ENCODE data around the gene ST3GAL3.

Gene ST3GAL3

DNA sequence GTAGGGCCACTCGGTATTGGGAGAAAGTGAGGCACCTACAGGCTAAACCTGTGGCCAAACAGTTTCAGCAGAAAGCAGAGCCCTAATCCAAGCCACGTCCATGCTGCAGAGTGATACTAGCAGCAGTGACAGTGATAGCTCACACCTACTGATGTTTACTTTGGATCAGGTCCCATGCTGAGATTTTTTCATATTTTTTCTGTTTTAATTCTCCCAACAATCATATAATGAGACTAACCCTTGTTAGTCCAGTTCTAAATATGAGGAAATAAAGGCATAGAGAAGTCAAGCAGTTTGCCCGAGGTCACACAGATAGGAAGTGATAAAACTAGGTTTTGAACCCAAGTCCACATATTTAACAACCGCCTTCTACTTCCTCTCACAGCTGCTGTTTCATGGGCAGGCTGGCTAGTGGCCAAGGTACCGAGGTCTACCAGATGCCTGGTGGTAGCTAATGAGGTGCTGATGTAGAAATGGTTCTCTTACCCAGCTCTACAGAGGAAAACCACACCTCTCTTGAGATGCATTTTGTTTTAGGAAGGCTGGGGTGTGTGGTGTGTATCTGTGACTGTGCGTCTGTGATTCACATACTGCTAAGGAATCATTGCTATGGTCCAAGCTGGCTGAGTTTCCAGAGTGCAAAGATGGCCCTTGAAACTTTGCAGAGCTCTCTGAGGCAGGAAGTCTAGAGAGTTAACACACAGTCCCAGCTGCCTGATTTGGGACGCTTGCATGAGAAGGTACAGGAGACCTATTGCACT, 146.0 kb downstream of the ST3GAL3 start (continued):
- TF ChIP-seq ZNF391 (tag by site-specific recombination; IDR thresholded peaks at IDR 0.05; ENCODE audit: borderline replicate concordance, low read depth) (no peak; the same call in 1 of the 2 replicates), SP7 (tag by site-specific recombination; IDR thresholded peaks at IDR 0.05) (peak; percentile 73), ZNF677 (tag by site-specific recombination; IDR thresholded peaks at IDR 0.05) (no peak), EGR2 (tag by site-specific recombination; IDR thresholded peaks at IDR 0.05; ENCODE audit: low read depth) (peak; percentile 31; the same call in 1 of the 2 replicates), ZNF571 (tag by site-specific recombination; IDR thresholded peaks at IDR 0.05) (no peak), OSR2 (tag by site-specific recombination; IDR thresholded peaks at IDR 0.05) (peak; percentile 92), ZNF843 (tag by site-specific recombination; IDR thresholded peaks at IDR 0.05) (no peak), ZNF354C (tag by site-specific recombination; IDR thresholded peaks at IDR 0.05; ENCODE audit: borderline replicate concordance, low read depth) (no peak), ZIC2 (tag by site-specific recombination; IDR thresholded peaks at IDR 0.05) (peak; percentile 24; the same call in 1 of the 2 replicates), GFI1B (tag by site-specific recombination; IDR thresholded peaks at IDR 0.05) (peak; percentile 87; the same call in 1 of the 2 replicates), MZF1 (tag by site-specific recombination; IDR thresholded peaks at IDR 0.05; ENCODE audit: borderline replicate concordance) (no peak; the same call in 1 of the 2 replicates), HOXD13 (CRISPR knock-in tag; IDR thresholded peaks at IDR 0.05; ENCODE audit: borderline replicate concordance) (no peak), SETDB1 (IDR thresholded peaks at IDR 0.05; ENCODE audit: insufficient read length, low read length) (no peak), KLF9 (tag by site-specific recombination; IDR thresholded peaks at IDR 0.05; ENCODE audit: low read depth) (no peak), HOXA7 (CRISPR knock-in tag; IDR thresholded peaks at IDR 0.05; ENCODE audit: borderline replicate concordance) (no peak), ZNF791 (tag by site-specific recombination; IDR thresholded peaks at IDR 0.05) (no peak), MYNN (tag by site-specific recombination; IDR thresholded peaks at IDR 0.05; ENCODE audit: borderline replicate concordance) (no peak), ZNF37A (tag by site-specific recombination; IDR thresholded peaks at IDR 0.05) (no peak), ZXDB (tag by site-specific recombination; IDR thresholded peaks at IDR 0.05) (0 out of 2 replicates have a peak, but pooled peaks have one; percentile 28), ZNF292 (tag by site-specific recombination; IDR thresholded peaks at IDR 0.05; ENCODE audit: borderline replicate concordance, low read depth) (no peak), SCRT1 (tag by site-specific recombination; IDR thresholded peaks at IDR 0.05; ENCODE audit: borderline replicate concordance) (no peak), KLF16 (tag by site-specific recombination; IDR thresholded peaks at IDR 0.05) (no peak), ZNF2 (tag by site-specific recombination; IDR thresholded peaks at IDR 0.05) (no peak)
- TF ChIP-seq, protein P1, sequence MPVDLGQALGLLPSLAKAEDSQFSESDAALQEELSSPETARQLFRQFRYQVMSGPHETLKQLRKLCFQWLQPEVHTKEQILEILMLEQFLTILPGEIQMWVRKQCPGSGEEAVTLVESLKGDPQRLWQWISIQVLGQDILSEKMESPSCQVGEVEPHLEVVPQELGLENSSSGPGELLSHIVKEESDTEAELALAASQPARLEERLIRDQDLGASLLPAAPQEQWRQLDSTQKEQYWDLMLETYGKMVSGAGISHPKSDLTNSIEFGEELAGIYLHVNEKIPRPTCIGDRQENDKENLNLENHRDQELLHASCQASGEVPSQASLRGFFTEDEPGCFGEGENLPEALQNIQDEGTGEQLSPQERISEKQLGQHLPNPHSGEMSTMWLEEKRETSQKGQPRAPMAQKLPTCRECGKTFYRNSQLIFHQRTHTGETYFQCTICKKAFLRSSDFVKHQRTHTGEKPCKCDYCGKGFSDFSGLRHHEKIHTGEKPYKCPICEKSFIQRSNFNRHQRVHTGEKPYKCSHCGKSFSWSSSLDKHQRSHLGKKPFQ (tag by site-specific recombination; IDR thresholded peaks at IDR 0.05): peak; percentile 72
- TF ChIP-seq, protein P2, sequence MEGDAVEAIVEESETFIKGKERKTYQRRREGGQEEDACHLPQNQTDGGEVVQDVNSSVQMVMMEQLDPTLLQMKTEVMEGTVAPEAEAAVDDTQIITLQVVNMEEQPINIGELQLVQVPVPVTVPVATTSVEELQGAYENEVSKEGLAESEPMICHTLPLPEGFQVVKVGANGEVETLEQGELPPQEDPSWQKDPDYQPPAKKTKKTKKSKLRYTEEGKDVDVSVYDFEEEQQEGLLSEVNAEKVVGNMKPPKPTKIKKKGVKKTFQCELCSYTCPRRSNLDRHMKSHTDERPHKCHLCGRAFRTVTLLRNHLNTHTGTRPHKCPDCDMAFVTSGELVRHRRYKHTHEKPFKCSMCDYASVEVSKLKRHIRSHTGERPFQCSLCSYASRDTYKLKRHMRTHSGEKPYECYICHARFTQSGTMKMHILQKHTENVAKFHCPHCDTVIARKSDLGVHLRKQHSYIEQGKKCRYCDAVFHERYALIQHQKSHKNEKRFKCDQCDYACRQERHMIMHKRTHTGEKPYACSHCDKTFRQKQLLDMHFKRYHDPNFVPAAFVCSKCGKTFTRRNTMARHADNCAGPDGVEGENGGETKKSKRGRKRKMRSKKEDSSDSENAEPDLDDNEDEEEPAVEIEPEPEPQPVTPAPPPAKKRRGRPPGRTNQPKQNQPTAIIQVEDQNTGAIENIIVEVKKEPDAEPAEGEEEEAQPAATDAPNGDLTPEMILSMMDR (tag by site-specific recombination; IDR thresholded peaks at IDR 0.05): no peak
- TF ChIP-seq, protein P3, sequence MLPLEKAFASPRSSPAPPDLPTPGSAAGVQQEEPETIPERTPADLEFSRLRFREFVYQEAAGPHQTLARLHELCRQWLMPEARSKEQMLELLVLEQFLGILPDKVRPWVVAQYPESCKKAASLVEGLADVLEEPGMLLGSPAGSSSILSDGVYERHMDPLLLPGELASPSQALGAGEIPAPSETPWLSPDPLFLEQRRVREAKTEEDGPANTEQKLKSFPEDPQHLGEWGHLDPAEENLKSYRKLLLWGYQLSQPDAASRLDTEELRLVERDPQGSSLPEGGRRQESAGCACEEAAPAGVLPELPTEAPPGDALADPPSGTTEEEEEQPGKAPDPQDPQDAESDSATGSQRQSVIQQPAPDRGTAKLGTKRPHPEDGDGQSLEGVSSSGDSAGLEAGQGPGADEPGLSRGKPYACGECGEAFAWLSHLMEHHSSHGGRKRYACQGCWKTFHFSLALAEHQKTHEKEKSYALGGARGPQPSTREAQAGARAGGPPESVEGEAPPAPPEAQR (tag by site-specific recombination; IDR thresholded peaks at IDR 0.05): no peak
- TF ChIP-seq, protein P4, sequence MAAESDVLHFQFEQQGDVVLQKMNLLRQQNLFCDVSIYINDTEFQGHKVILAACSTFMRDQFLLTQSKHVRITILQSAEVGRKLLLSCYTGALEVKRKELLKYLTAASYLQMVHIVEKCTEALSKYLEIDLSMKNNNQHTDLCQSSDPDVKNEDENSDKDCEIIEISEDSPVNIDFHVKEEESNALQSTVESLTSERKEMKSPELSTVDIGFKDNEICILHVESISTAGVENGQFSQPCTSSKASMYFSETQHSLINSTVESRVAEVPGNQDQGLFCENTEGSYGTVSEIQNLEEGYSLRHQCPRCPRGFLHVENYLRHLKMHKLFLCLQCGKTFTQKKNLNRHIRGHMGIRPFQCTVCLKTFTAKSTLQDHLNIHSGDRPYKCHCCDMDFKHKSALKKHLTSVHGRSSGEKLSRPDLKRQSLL (tag by site-specific recombination; IDR thresholded peaks at IDR 0.05): no peak
- TF ChIP-seq, protein P5, sequence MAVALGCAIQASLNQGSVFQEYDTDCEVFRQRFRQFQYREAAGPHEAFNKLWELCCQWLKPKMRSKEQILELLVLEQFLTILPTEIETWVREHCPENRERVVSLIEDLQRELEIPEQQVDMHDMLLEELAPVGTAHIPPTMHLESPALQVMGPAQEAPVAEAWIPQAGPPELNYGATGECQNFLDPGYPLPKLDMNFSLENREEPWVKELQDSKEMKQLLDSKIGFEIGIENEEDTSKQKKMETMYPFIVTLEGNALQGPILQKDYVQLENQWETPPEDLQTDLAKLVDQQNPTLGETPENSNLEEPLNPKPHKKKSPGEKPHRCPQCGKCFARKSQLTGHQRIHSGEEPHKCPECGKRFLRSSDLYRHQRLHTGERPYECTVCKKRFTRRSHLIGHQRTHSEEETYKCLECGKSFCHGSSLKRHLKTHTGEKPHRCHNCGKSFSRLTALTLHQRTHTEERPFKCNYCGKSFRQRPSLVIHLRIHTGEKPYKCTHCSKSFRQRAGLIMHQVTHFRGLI (tag by site-specific recombination; IDR thresholded peaks at IDR 0.05): no peak; the same call in 1 of the 2 replicates
- TF ChIP-seq, protein P6, sequence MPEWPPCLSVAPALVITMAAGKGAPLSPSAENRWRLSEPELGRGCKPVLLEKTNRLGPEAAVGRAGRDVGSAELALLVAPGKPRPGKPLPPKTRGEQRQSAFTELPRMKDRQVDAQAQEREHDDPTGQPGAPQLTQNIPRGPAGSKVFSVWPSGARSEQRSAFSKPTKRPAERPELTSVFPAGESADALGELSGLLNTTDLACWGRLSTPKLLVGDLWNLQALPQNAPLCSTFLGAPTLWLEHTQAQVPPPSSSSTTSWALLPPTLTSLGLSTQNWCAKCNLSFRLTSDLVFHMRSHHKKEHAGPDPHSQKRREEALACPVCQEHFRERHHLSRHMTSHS (tag by site-specific recombination; IDR thresholded peaks at IDR 0.05): no peak
- TF ChIP-seq, protein P7, sequence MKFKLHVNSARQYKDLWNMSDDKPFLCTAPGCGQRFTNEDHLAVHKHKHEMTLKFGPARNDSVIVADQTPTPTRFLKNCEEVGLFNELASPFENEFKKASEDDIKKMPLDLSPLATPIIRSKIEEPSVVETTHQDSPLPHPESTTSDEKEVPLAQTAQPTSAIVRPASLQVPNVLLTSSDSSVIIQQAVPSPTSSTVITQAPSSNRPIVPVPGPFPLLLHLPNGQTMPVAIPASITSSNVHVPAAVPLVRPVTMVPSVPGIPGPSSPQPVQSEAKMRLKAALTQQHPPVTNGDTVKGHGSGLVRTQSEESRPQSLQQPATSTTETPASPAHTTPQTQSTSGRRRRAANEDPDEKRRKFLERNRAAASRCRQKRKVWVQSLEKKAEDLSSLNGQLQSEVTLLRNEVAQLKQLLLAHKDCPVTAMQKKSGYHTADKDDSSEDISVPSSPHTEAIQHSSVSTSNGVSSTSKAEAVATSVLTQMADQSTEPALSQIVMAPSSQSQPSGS (tag by site-specific recombination; IDR thresholded peaks at IDR 0.05; ENCODE audit: low read depth): no peak
